GM20431 (cell line): ENCODE data around the gene MORN1.
"Not testable (repeated sequence)": the region's sequence is repeated elsewhere in the genome, so short reads cannot be mapped to it uniquely, and the experiment has no call there.

Experiments used
- in situ Hi-C: fragments of 300-500 bp; cut with MseI, MboI; formaldehyde crosslinking; loops from one replicate; pipeline ENCODE4 v1.15.0; 2020; ENCODE audit warnings: low sequenced_read_pairs; ENCODE audit not compliant: unreplicated experiment

The MORN1 gene

GRCh38 chr1:2330035-2330434 lies 61.3 kb downstream of the MORN1 start:
- in situ Hi-C loops = no loop called here

- in situ Hi-C loops = no loop called here
These were observed 62.5 kb downstream of the MORN1 start for GRCh38 chr1:2328676-2329455.

DNA sequence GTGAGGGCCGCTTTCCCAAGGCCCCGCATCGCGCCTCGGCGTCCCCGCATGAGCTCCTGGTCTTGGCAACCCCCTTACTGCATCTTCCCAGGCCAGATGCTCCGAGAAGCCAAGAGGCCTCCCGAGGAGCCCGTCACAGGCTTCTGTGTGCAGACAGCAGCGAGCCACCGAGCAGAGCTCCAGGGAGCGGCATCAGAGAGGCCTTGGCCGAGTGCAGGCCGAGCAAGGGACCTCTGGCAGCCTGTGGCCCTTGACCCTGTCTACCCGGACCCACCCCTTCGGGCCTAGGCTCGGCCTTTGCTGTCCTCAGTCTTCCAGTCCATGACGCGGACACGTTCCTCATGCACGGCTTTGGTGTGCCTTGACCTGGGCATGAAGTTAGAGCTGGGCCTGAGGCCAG lies 63.5 kb downstream of the MORN1 start:
- in situ Hi-C loops = no loop called here

GRCh38 chr1:2327162-2327561 lies 64.2 kb downstream of the MORN1 start:
- in situ Hi-C loops = not testable (repeated sequence)

DNA sequence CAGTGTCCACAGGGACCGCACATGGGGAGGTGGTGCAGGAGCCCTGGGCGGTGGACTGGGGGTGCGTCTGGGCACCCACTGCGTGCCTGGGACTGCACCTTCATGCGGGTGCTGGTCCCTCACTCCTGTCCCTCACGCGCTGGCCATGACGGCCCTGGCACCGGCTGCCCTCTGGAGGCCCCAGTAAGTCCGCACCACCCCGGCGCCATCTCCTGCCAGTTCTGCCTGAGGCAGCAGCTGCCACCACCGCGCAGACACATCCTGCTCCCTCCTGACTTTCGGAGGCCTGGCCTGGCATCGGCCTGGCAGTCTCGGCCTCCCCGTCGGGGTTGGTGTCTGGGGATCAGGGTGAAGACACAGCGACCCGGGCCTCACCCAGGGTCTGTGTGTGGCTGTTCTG lies 64.8 kb downstream of the MORN1 start:
- in situ Hi-C loops = no loop called here

GRCh38 chr1:2324553-2325366 lies 66.6 kb downstream of the MORN1 start:
- in situ Hi-C loops = no loop called here

DNA sequence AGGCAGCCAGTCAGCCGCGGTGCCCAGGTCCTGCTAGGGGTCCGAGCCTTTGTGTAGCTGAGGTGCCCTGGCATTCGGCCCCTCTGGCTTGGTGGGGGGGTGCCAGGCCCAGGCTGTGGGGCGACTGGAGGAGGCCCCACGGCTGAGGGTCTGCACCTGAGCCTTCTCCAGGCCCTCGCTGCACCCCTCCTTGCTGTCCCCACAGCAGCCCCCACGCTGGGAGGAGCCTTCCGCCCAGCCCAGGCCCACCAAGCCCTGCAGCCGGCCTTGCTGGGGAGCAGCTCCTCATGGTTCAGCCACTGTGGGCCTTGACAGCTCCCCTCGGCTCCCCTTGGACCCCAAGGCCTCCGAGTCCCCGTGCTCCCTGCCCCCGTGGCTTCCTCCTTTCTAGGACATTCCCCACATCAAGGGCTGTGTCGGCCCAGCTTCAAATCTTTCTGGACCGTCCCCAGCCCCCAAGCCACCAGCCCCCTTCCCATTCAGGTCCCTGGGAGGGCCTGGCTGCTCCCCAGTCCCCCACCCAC lies 67.8 kb downstream of the MORN1 start:
- in situ Hi-C loops = no loop called here

- in situ Hi-C loops = no loop called here
These were observed 68.7 kb downstream of the MORN1 start for GRCh38 chr1:2322581-2323211.

DNA sequence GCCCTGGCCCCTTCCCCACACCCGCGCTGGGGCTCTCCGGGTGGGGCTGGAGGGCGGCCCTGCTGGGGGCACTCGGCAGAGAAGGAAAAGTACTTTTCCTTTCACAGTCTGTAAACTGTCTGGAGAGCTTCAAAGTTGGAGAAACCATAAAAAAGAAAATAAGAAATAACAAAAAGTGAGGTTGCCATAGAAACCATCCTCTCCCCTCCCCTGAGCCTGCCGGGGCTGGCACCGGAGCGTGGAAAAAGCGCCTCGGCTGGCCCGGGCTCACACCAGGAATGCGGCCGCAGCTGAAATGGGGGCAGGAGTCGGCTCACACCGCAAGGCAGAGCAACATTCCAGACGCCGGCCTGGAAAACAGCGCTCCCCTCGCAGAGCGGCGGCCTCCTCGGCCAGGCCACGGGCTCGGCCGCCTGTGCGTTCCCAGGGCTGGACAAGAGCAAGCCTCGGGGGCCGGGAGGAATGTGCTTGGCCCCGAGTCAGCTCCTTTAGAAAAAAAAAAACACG lies 69.2 kb downstream of the MORN1 start:
- in situ Hi-C loops = no loop called here

- in situ Hi-C loops = no loop called here
These were observed 70.3 kb downstream of the MORN1 start for GRCh38 chr1:2320760-2321667.

DNA sequence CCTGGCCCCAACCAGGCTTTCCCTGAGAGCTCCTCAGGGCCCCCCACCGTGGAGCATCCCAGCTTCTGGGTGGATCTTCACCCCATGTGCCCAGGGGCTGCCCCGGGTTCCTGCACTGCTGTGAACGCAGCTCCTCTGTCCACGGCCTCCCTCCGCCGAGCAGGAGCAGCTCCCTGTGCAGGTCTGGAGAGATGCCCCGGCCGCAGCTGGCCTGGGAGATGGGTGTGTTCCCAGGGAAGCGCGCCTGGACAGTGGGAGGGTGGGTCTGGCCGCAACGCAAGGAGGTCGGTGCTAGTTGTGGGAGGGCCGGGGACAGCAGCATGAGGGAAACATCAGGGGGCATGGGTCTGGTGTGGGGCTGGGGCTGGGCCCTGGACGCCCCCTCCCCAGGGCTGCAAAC lies 71.3 kb downstream of the MORN1 start:
- in situ Hi-C loops = no loop called here

GRCh38 chr1:2319291-2319690 lies 72.1 kb downstream of the MORN1 start:
- in situ Hi-C loops = no loop called here

GRCh38 chr1:2318314-2319278 lies 72.8 kb downstream of the MORN1 start:
- in situ Hi-C loops = no loop called here

DNA sequence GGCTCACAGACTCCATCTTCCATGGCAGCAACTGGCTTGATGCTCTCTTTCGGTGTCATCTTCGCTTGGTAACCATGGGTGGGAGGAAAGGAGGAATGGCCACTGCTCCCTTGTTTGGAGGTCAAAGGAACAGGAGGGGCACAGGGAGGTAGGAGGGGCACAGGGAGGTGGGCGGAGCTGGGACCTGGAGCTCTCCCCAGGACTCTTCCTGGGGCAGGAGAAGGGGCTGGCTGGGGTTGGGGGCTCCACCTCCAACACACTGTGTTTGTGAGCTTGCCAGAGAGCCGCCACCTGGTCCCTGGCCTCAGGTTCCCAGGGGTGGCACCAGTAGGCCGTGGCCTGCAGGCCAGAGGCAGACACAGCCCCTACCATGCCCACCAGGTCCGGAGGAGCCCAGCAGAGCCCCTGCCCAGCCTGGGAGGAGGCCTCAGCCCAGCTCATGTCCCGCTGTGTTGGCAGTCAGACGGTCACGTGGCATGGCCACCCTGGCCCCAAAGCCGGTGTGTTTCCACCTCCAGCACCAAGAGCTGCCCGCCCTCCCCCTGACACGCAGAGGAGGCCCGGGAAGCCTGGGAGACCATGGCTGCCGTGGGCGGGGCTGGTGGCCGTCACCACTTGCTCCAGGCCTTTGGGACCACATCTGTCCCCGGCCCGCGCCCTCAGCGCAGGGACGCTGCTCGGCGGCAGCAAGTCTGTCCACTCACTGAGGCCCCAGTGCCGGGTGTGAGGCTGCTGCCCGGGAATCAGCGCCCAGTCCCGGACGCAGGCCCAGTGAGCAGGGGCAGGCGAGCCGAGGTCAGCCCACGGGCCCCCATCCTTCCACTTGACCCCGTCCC lies 73.9 kb downstream of the MORN1 start:
- in situ Hi-C loops = no loop called here

DNA sequence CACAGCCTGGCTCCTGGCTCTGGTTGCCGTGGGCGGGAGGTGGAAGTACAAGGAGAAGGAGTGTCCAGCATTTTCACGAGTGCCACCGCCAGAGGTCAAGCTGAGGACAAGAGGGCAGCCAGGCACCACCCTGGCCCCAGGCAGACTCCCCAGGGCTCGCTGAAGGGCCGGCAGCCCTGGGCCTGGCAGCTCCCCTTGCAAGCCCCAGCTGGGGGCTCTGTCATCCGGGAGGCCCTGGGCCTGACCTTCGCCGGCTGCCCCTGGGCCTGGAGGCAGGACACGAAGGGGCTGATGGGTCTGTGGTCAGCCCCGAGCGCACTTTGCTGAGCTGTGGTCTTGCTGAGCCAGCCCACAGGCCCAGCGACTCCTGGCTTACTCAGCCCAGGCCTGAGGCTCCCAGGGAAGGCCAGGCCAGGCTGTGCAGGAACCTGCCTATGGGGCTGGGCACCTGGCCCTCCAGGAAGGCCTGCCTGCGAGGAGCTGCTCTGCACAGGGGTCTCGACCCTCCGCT lies 74.8 kb downstream of the MORN1 start:
- in situ Hi-C loops = no loop called here

GRCh38 chr1:2315674-2316450 lies 75.5 kb downstream of the MORN1 start:
- in situ Hi-C loops = no loop called here
